Spinal cord (tissue), 10 donors: ENCODE measurements around the gene GJA1. TPM values are rescaled to one million over a fixed set of nuclear protein-coding genes. Genes with fewer than 3 reads are reported as not detected.

Experiments
- DNase-seq, 6 donors: peaks; one replicate each; pipeline versions ENCODE4 v3.0.0 to v3.0.0-alpha.2; 2013 to 2015; ENCODE audit warnings: low spot score in 6 of 6, low read depth in 4 of 6
- H3K27ac ChIP-seq: one replicate; pipeline ENCODE4 v1.5.1; 2013; ENCODE audit warnings: low read depth, low read length, control low read depth
- H3K27me3 ChIP-seq: one replicate; pipeline ENCODE4 v1.6.1; 2013; ENCODE audit warnings: low read length; ENCODE audit not compliant: control insufficient read depth, insufficient read depth
- H3K36me3 ChIP-seq: one replicate; pipeline ENCODE4 v1.6.1; 2013; ENCODE audit warnings: low read length; ENCODE audit not compliant: control insufficient read depth, insufficient read depth
- H3K4me1 ChIP-seq: one replicate; pipeline ENCODE4 v1.6.1; 2013; ENCODE audit warnings: low read length; ENCODE audit not compliant: control insufficient read depth, insufficient read depth
- H3K4me3 ChIP-seq: one replicate; pipeline ENCODE4 v1.5.1; 2013; ENCODE audit warnings: low read depth, low read length, control low read depth
- H3K9me3 ChIP-seq: one replicate; pipeline ENCODE4 v1.6.1; 2013; ENCODE audit warnings: low read length; ENCODE audit not compliant: control insufficient read depth, insufficient read depth
- WGBS: methylation state at CpG from one replicate; pipeline ENCODE4 v1.1.5; 2013; ENCODE audit warnings: missing lambda C conversion rate; ENCODE audit not compliant: insufficient coverage; 5-methylcytosine and 5-hydroxymethylcytosine counted together
- polyA plus RNA-seq, 2 donors: library from polyadenylated mRNA; unstranded; fragments of 120-200 nt; gene quantifications; one replicate each; pipeline ENCODE4 v1.2.1, GENCODE V29; 2013; ENCODE audit not compliant: insufficient read length in 2 of 2
- total RNA-seq, 2 donors: library from RNA; depleted of rRNA in 1 of 2; stranded (reverse); fragments of 120-200 nt in 1 of 2; fragments of >200 nt in 1 of 2; gene quantifications; one replicate each; pipeline versions ENCODE4 v1.2.3 to v1.2.4, GENCODE V29; 2013 to 2014
- donor health status: healthy.

Gene GJA1
- total and polyA plus RNA-seq, 4 donors, result 327 to 1,250 (median 564) TPM

DNA sequence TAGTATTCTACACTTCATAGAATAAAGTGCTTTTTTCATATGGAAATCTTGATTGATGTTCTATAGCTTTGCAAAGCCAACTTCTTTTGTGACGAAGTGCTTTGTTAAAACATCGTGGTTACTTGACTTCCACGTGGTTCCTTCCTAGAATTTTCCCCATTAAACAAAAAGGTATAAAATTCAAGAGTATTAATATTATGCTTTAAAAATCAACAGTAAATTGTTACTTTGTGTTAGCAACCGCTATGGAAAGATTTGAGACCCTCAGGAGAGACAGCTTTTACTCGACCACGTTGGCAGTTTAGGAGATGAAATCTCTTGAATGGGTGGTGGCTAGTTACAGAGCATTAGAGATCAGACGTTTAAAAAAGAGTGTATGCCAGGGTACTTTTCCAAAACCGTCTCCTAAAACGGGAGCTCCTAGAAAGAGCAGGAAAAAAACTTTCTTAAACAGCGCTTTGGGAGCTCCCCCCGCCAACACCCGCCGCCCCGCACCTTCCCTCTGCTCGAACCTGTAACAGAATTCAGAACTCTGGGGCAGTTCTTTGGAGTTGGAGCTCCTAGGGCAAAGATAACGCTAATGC, 920 bp downstream of the GJA1 start:
- Histone ChIP-seq H3K36me3 (no peaks in the 10 kb centered on the region), H3K27ac (peak overlapping the region; percentile 95), H3K4me3 (peak overlapping the region; percentile 87), H3K9me3 (no peaks in the 10 kb centered on the region), H3K4me1 (peaks cover 10% of the 10 kb centered on the region), H3K27me3 (peaks cover 4% of the 10 kb centered on the region)
- 2% methylated on average over 4 of the region's 16 CpGs for WGBS
- peak in 1 of 6 donors; percentile 37 for DNase-seq

- WGBS, result 0% methylated on average over 29 of the region's 45 CpGs
- Histone ChIP-seq H3K4me3 (peak overlapping the region; percentile 87), H3K27me3 (peaks cover 4% of the 10 kb centered on the region), H3K36me3 (no peaks in the 10 kb centered on the region), H3K4me1 (peaks cover 11% of the 10 kb centered on the region), H3K9me3 (no peaks in the 10 kb centered on the region), H3K27ac (peak overlapping the region; percentile 95)
- DNase-seq, result peak in 2 of 6 donors; percentile 75 to 79
These were observed 1.8 kb downstream of the GJA1 start for GRCh38 chr6:121436960-121437850.

- peak overlapping the region; percentile 87 for H3K4me3 ChIP-seq
- H3K9me3 ChIP-seq, result no peaks in the 10 kb centered on the region
- DNase-seq, result peak in 3 of 6 donors; percentile 57 to 91 (median 60)
- no peaks in the 10 kb centered on the region for H3K36me3 ChIP-seq
- peak overlapping the region; percentile 95 for H3K27ac ChIP-seq
- H3K4me1 ChIP-seq, result peaks cover 16% of the 10 kb centered on the region
- peaks cover 4% of the 10 kb centered on the region for H3K27me3 ChIP-seq
- WGBS, result 0% methylated on average over 5 of the region's 18 CpGs
These were observed 2.6 kb downstream of the GJA1 start for GRCh38 chr6:121437851-121438651.

DNA sequence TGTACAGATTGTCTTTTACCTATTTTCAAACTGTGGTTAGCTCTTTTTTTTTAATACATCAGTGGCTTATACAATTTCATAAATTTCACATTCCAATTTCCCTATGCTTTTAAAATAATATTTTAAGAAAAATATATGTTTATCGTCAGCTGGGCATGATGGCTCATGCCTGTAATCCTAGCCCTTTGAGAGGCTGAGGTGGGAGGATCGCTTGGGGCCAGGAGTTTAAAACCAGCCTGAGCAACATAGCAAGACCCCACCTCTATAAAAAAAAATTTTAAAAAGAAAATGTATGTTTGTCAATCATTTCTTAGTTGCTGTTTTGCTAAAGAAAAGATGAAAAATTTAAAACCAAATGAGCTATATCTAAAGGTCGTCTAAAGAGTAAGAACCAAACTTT, 3.4 kb downstream of the GJA1 start:
- Histone ChIP-seq H3K36me3 (no peaks in the 10 kb centered on the region), H3K4me1 (peaks cover 16% of the 10 kb centered on the region), H3K27ac (peak overlapping the region; percentile 95), H3K4me3 (peak overlapping the region; percentile 87), H3K27me3 (peaks cover 4% of the 10 kb centered on the region), H3K9me3 (no peaks in the 10 kb centered on the region)
- DNase-seq, result no peak
- no CpG with 5 or more reads among the region's 3 CpGs for WGBS

GRCh38 chr6:121439475-121439874, 4.0 kb downstream of the GJA1 start:
- DNase-seq, result no peak
- H3K36me3 ChIP-seq, result no peaks in the 10 kb centered on the region
- H3K4me1 ChIP-seq, result peaks cover 16% of the 10 kb centered on the region
- H3K27ac ChIP-seq, result peak overlapping the region; percentile 95
- peak overlapping the region; percentile 87 for H3K4me3 ChIP-seq
- peaks cover 4% of the 10 kb centered on the region for H3K27me3 ChIP-seq
- H3K9me3 ChIP-seq, result no peaks in the 10 kb centered on the region

DNA sequence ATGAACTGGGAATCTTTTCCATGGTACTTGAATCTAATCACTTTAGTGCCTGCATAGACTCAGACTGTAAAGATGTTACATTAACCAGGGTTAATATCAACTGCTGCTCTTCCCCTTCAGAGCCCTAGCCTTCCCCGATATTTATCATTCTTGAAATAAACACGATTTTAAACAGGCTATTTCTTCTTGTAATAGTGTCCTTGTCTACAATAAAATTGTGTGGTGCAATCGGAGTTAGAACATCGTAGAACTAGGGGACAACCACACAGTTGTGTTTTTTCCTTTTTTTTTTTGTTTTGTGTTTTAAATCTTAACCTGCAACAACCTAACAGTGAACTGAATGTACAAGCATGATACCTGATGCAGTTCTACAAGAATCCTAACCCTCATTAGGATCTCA, 4.5 kb downstream of the GJA1 start:
- Histone ChIP-seq H3K9me3 (no peaks in the 10 kb centered on the region), H3K27ac (peak overlapping the region; percentile 95), H3K4me1 (peaks cover 16% of the 10 kb centered on the region), H3K27me3 (peaks cover 4% of the 10 kb centered on the region), H3K4me3 (peak overlapping the region; percentile 87), H3K36me3 (no peaks in the 10 kb centered on the region)
- no peak for DNase-seq
- WGBS, result no CpG with 5 or more reads among the region's 4 CpGs

GRCh38 chr6:121441477-121441876, 6.0 kb downstream of the GJA1 start:
- H3K9me3 ChIP-seq, result no peaks in the 10 kb centered on the region
- peak overlapping the region; percentile 28 for H3K4me3 ChIP-seq
- peaks cover 15% of the 10 kb centered on the region for H3K4me1 ChIP-seq
- H3K36me3 ChIP-seq, result no peaks in the 10 kb centered on the region
- peak overlapping the region; percentile 70 for H3K27ac ChIP-seq
- no peak for DNase-seq
- 55% methylated on average over 4 of the region's 4 CpGs for WGBS
- H3K27me3 ChIP-seq, result peaks cover 2% of the 10 kb centered on the region

DNA sequence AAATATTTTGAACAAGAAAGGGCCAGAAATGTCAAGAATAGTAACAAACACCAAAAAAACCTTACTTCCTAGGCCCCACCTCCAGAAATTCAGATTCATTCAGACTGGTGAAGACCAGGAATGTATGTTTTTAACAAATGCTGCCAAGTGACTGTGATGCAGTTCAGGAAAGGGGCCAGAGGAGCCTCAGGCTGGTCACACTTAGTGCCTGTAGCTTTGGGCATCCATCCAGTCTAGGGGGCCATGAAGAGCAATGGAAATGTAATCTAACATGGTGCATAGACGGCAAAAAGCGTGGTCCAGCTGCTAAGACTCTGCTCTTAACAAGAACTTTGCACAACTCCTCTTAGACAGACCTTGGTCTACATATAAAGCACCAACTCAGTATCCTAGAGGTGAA, 7.1 kb downstream of the GJA1 start:
- no CpG with 5 or more reads among the region's 2 CpGs for whole genome bisulfite sequencing
- peak overlapping the region; percentile 70 for H3K27ac ChIP-seq

DNA sequence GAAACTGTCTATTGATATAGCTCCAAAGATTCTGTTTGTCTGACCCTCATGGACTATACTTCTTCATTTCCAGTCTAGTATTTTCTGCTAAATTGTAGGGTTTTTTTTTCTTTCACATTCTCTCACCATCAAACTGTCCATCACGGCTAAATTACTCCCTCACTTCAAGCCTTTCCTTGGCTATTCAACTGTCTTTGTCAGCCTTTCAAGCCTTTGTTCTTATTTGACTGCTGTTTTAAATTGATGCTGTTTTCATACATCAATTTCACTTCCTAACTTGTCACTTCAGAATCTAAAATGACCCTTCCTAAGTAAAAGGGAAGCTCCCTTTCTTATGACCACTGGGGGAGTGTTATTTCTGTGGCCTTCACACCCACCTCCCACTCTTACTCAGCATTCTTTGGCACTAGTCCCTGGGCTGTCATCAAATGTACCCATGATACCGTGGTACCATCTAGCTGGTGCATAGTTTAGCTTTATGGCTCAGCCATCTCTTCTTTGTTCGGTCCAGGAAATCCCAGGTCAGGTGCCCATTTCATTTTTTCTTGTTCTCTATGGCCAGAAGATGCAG, 8.6 kb downstream of the GJA1 start:
- DNase-seq, result peak in 2 of 6 donors; percentile 20 to 42
- Histone ChIP-seq H3K9me3 (no peaks in the 10 kb centered on the region), H3K27me3 (no peaks in the 10 kb centered on the region), H3K4me1 (peaks cover 6% of the 10 kb centered on the region), H3K27ac (peak overlapping the region; percentile 59), H3K4me3 (peak overlapping the region; percentile 28), H3K36me3 (peaks cover 6% of the 10 kb centered on the region)
- 18% methylated on average over 1 of the region's 3 CpGs for WGBS

More for the DNA sequence above, 7.1 kb downstream of the GJA1 start:
- peak in 2 of 6 donors; percentile 14 to 47 for DNase-seq
- H3K9me3 ChIP-seq, result no peaks in the 10 kb centered on the region
- H3K4me1 ChIP-seq, result peaks cover 6% of the 10 kb centered on the region
- H3K27me3 ChIP-seq, result no peaks in the 10 kb centered on the region
- peaks cover 4% of the 10 kb centered on the region for H3K36me3 ChIP-seq
- peak overlapping the region; percentile 28 for H3K4me3 ChIP-seq
